ENCODE data around the gene INPP5A.

DNA sequence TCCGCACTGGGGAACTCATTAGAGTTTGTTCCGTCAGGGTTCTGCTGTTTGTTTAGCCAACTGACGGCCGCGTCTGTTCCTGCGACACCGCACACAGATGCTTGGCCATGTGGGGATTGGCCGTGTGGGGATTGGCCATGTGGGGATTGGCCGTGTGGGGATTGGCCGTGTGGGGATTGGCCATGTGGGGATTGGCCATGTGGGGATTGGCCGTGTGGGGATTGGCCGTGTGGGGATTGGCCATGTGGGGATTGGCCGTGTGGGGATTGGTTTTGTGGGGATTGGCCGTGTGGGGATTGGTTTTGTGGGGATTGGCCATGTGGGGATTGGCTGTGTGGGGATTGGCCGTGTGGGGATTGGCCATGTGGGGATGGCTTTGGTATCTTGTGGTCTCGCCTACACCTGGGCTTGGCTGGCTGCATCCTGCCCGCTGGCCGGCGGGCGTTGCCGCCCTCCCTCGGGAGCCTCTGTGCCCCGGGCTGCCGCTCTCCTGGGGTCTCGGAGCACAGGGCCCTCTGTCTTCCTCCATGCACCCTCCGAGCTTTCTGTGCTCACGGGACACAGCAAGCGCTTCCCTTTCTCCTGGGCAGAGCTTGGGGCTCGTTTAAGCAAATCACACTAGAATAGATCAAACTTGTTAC is 185.9 kb downstream of the INPP5A start:
- TF ChIP-seq POLR2A (IDR thresholded peaks at IDR 0.05) = no peak
- TF ChIP-seq, protein P1, sequence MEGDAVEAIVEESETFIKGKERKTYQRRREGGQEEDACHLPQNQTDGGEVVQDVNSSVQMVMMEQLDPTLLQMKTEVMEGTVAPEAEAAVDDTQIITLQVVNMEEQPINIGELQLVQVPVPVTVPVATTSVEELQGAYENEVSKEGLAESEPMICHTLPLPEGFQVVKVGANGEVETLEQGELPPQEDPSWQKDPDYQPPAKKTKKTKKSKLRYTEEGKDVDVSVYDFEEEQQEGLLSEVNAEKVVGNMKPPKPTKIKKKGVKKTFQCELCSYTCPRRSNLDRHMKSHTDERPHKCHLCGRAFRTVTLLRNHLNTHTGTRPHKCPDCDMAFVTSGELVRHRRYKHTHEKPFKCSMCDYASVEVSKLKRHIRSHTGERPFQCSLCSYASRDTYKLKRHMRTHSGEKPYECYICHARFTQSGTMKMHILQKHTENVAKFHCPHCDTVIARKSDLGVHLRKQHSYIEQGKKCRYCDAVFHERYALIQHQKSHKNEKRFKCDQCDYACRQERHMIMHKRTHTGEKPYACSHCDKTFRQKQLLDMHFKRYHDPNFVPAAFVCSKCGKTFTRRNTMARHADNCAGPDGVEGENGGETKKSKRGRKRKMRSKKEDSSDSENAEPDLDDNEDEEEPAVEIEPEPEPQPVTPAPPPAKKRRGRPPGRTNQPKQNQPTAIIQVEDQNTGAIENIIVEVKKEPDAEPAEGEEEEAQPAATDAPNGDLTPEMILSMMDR (IDR thresholded peaks at IDR 0.05) = no peak
